ENCODE data around the gene FAM168A.

GRCh38 chr11:73521621-73522020 lies 76.3 kb downstream of the FAM168A start:
- TF ChIP-seq CTCF (IDR thresholded peaks at IDR 0.05 in 8 of 11, conservative IDR thresholded peaks at IDR 0.05 in 3 of 11): no peak
- TF ChIP-seq POLR2AphosphoS5 (IDR thresholded peaks at IDR 0.05): no peak
- TF ChIP-seq POLR2A (IDR thresholded peaks at IDR 0.05): no peak

Data from spleen (tissue), 7 donors.